ENCODE data around the gene BMP8B.

- TF ChIP-seq, protein P1, sequence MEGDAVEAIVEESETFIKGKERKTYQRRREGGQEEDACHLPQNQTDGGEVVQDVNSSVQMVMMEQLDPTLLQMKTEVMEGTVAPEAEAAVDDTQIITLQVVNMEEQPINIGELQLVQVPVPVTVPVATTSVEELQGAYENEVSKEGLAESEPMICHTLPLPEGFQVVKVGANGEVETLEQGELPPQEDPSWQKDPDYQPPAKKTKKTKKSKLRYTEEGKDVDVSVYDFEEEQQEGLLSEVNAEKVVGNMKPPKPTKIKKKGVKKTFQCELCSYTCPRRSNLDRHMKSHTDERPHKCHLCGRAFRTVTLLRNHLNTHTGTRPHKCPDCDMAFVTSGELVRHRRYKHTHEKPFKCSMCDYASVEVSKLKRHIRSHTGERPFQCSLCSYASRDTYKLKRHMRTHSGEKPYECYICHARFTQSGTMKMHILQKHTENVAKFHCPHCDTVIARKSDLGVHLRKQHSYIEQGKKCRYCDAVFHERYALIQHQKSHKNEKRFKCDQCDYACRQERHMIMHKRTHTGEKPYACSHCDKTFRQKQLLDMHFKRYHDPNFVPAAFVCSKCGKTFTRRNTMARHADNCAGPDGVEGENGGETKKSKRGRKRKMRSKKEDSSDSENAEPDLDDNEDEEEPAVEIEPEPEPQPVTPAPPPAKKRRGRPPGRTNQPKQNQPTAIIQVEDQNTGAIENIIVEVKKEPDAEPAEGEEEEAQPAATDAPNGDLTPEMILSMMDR (IDR thresholded peaks at IDR 0.05) = no peak
- TF ChIP-seq POLR2A (IDR thresholded peaks at IDR 0.05) = no peak
These were observed 33.7 kb downstream of the BMP8B start for GRCh38 chr1:39754906-39755504.
